DND-41 (cell line): ENCODE measurements around the gene RNF223.

ENCODE experiments used
- ATAC-seq: fragments of 200-7000 bp; cut with Tn5 transposase; 3 replicates; pipeline ENCODE4 v1.9.1; 2021; ENCODE audit warnings: low read depth; ENCODE audit not compliant: insufficient read depth
- DNase-seq: peaks from one replicate; pipeline ENCODE4 v3.0.0-alpha.2; 2020
- H2AFZ ChIP-seq: 2 replicates; pipeline ENCODE4 v1.6.0; 2012; ENCODE audit warnings: low read depth, low read length
- H3K27ac ChIP-seq: 2 replicates; pipeline ENCODE4 v1.5.1; 2012; ENCODE audit warnings: low read length, inconsistent platforms
- H3K27me3 ChIP-seq: fragments of 200-600 bp; sonication (generic); 2 replicates; pipeline ENCODE4 v1.6.0; 2012; ENCODE audit warnings: low read length, mild to moderate bottlenecking, inconsistent platforms; ENCODE audit not compliant: insufficient read depth, poor library complexity
- H3K36me3 ChIP-seq: 2 replicates; pipeline ENCODE4 v1.5.1; 2012; ENCODE audit warnings: low read length, inconsistent platforms; ENCODE audit not compliant: insufficient read depth
- H3K4me1 ChIP-seq: 2 replicates; pipeline ENCODE4 v1.5.1; 2012; ENCODE audit warnings: mild to moderate bottlenecking, low read length; ENCODE audit not compliant: insufficient read depth
- H3K4me2 ChIP-seq: 2 replicates; pipeline ENCODE4 v1.6.0; 2012; ENCODE audit warnings: mild to moderate bottlenecking, moderate library complexity, low read length, inconsistent platforms; ENCODE audit not compliant: insufficient read depth
- H3K4me3 ChIP-seq, 2 experiments: fragments of 200-600 bp in 1 of 2; shearing (Covaris generic) in 1 of 2; 2 replicates each; pipeline ENCODE4 v1.5.1; 2012 to 2016; ENCODE audit warnings: inconsistent platforms in 2 of 2, low read length in 2 of 2, mild to moderate bottlenecking in 2 of 2, low read depth in 1 of 2, moderate library complexity in 1 of 2
- H3K79me2 ChIP-seq: 2 replicates; pipeline ENCODE4 v1.6.0; 2012; ENCODE audit warnings: low read length, inconsistent platforms; ENCODE audit not compliant: insufficient read depth
- H3K9ac ChIP-seq: 2 replicates; pipeline ENCODE4 v1.6.0; 2012; ENCODE audit warnings: low read depth, mild to moderate bottlenecking, inconsistent platforms, low read length, moderate library complexity
- H3K9me3 ChIP-seq: 2 replicates; pipeline ENCODE4 v1.5.1; 2012; ENCODE audit warnings: low read length, moderate library complexity, mild to moderate bottlenecking, inconsistent platforms; ENCODE audit not compliant: insufficient read depth, severe bottlenecking
- H4K20me1 ChIP-seq: 2 replicates; pipeline ENCODE4 v1.6.0; 2012; ENCODE audit warnings: low read length; ENCODE audit not compliant: insufficient read depth
- EZH2 ChIP-seq: IDR thresholded peaks from 3 replicates; pipeline ENCODE4 v1.6.1; 2012; ENCODE audit warnings: borderline replicate concordance, low read depth, mild to moderate bottlenecking, moderate library complexity, low read length, inconsistent platforms; ENCODE audit not compliant: severe bottlenecking
- TF ChIP-seq, protein P1 (sequence below): IDR thresholded peaks from 2 replicates; pipeline ENCODE4 v1.5.1; 2012; ENCODE audit warnings: borderline replicate concordance, low read length, moderate library complexity, mild to moderate bottlenecking; ENCODE audit not compliant: poor library complexity, severe bottlenecking; ENCODE audit errors: extremely low read depth

RNF223 gene

DNA sequence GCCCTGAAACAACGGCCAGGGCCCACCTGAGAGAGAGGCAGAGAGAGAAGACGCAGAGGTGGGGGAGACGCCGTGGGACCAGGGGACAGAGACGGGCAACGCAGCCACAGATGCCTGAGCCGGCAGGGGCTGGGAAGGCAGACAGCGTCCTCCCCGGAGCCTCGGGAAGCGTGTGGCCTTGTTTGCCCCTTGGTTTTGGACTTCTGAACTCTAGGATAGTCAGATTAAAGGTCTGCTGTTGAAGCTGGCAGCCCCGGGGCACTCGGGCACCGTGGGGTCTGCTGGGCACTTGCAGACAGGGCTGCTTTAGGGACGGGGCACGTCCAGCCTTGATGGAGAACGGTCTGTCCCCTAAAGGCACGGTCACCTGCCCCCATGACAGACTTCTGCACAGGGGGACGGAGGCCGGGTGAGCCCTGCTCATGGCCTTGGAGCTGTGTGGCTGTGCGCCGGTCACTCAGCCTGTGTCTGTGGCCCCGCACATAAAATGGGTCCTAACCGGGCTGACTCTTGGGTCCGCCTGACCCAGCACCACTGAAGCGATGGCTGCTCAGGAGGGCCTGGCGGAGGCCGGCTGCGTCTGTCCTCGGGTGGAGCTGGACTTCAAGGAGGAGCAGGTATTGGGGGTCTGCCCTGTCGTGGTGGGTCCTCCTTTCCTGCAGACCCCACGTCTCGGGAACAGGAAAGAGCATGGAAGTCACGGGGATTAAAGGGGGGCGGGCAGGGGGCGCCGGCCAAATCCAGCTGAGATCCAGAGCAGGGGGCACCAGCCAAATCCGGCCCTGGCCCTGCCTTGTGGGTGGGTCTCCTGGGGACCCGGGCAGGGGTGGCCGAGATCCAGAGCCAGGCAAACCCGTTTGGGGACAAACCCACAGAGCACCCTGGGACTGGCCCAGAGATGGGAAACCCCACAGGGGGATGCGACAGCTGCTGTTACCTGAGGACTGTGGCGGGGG, 9.6 kb upstream of the RNF223 start:
- Histone ChIP-seq H4K20me1 (peaks cover 18% of the 10 kb centered on the region), H2AFZ (no peak overlapping the region), H3K36me3 (peaks cover 8% of the 10 kb centered on the region)

GRCh38 chr1:1082776-1083415, 8.8 kb upstream of the RNF223 start:
- DNase-seq (no peak), ATAC-seq (no peak)
- H3K4me1 ChIP-seq = peaks cover 5% of the 10 kb centered on the region; the same call in 1 of the 2 replicates
- TF ChIP-seq EZH2 = no peak
- TF ChIP-seq, protein P1, sequence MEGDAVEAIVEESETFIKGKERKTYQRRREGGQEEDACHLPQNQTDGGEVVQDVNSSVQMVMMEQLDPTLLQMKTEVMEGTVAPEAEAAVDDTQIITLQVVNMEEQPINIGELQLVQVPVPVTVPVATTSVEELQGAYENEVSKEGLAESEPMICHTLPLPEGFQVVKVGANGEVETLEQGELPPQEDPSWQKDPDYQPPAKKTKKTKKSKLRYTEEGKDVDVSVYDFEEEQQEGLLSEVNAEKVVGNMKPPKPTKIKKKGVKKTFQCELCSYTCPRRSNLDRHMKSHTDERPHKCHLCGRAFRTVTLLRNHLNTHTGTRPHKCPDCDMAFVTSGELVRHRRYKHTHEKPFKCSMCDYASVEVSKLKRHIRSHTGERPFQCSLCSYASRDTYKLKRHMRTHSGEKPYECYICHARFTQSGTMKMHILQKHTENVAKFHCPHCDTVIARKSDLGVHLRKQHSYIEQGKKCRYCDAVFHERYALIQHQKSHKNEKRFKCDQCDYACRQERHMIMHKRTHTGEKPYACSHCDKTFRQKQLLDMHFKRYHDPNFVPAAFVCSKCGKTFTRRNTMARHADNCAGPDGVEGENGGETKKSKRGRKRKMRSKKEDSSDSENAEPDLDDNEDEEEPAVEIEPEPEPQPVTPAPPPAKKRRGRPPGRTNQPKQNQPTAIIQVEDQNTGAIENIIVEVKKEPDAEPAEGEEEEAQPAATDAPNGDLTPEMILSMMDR = no peak
- H3K79me2 ChIP-seq = no peaks in the 10 kb centered on the region
- H3K27ac ChIP-seq = no peak overlapping the region
- no peak overlapping the region for H3K4me3 ChIP-seq
- peaks cover 7% of the 10 kb centered on the region for H3K27me3 ChIP-seq
- H3K36me3 ChIP-seq = peaks cover 8% of the 10 kb centered on the region
- H3K9ac ChIP-seq = no peak overlapping the region
- peaks cover 18% of the 10 kb centered on the region for H4K20me1 ChIP-seq
- no peak overlapping the region for H3K4me2 ChIP-seq
- no peaks in the 10 kb centered on the region for H3K9me3 ChIP-seq
- no peak overlapping the region for H2AFZ ChIP-seq

More for the DNA sequence above, 9.6 kb upstream of the RNF223 start:
- H3K79me2 ChIP-seq = no peaks in the 10 kb centered on the region
- H3K9me3 ChIP-seq = no peaks in the 10 kb centered on the region
- ATAC-seq = no peak
- TF ChIP-seq, protein P1 = no peak
- TF ChIP-seq EZH2 = no peak
- H3K4me2 ChIP-seq = no peak overlapping the region
- H3K27me3 ChIP-seq = peaks cover 7% of the 10 kb centered on the region
- no peak overlapping the region for H3K27ac ChIP-seq
- no peak for DNase-seq
- H3K9ac ChIP-seq = no peak overlapping the region
- H3K4me3 ChIP-seq = no peak overlapping the region
- peaks cover 5% of the 10 kb centered on the region; the same call in 1 of the 2 replicates for H3K4me1 ChIP-seq

GRCh38 chr1:1082239-1082775, 8.2 kb upstream of the RNF223 start:
- H3K4me1 ChIP-seq = peaks cover 5% of the 10 kb centered on the region; the same call in 1 of the 2 replicates
- H3K4me3 ChIP-seq = no peak overlapping the region
- TF ChIP-seq EZH2 = no peak
- TF ChIP-seq, protein P1 = no peak
- H2AFZ ChIP-seq = no peak overlapping the region
- H3K36me3 ChIP-seq = peaks cover 8% of the 10 kb centered on the region
- no peaks in the 10 kb centered on the region for H3K79me2 ChIP-seq
- ATAC-seq (no peak), DNase-seq (no peak)
- H3K27me3 ChIP-seq = peaks cover 7% of the 10 kb centered on the region
- H3K9me3 ChIP-seq = no peaks in the 10 kb centered on the region
- no peak overlapping the region for H3K27ac ChIP-seq
- no peak overlapping the region for H3K9ac ChIP-seq
- peaks cover 18% of the 10 kb centered on the region for H4K20me1 ChIP-seq
- no peak overlapping the region for H3K4me2 ChIP-seq
